ENCODE results near the gene ZNF407. TPM values are rescaled to one million over a fixed set of nuclear protein-coding genes. Genes with fewer than 3 reads are reported as not detected.

ZNF407 gene
- total RNA-seq, 1 donor from 2014 or later: 22.9 TPM

DNA sequence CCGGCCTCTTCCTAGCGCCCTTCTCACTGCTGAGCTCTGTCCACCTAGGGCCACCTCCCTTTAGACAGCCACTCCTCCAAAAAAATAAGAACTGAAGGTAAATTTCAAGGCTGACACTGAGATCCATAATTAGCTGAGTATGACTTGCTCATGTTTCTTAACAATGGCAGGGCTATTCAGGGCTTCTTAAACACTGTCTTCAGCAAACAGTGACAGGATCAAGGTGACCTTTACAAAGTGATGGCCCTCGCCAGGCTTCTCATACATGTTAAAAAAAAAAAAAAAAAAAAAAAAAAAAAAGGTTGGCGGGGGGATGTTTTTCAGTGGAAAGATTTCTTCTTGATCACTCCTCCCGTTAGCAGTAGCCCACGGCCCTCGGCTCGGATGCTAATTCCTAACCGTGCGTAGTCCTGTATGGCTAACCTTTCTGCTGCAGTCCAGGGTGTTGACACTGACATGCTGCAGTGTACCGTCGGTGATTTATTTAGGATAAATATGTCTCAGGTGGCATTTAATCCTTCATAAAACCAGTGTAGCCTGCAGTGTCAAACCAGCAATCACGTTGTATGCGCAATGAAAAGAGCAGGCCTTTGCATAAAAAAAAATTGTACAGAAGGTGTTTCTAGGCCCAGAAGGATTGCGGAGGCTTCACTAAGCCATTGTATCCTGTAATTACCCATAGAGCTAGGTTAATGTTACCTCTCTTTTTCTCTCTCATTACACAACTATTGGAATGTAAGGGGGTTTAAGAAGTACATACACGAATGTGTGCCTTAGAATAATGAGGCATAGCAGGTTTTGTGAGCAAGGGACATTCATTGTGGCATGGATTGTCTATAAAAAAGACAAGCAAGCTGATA, 468.6 kb downstream of the ZNF407 start:
- intact Hi-C loops (cut with DNase I): no loop called here
- ATAC-seq (no peak), DNase-seq (ENCODE audit: low spot score) (no peak)

DNA sequence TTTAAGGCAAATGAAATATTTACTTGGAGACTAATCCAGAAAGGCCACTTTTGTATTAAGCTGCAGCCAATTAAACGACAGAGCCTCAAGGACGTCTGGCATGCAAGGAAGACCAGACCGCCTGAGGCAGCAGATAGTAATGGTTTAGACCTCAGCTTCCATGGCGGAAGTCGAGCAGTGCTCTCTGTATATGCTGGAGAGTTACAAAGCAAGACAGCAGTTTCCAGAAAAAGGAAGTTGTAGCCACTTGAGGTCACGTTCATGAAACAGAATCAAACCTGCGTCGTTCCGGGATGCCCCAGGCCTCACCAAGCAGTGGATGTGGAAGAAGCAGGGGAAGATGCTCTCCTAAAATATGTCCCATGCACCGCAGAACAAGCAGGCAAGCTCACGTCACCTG, 469.3 kb downstream of the ZNF407 start:
- ATAC-seq: no peak
- intact Hi-C loops (cut with DNase I): no loop called here
- no peak for DNase-seq (ENCODE audit: low spot score)

- ATAC-seq (no peak), DNase-seq (ENCODE audit: low spot score) (no peak)
- intact Hi-C loops (cut with DNase I): no loop called here
Measured at GRCh38 chr18:75067996-75068645, 470.5 kb downstream of the ZNF407 start.

- DNase-seq (ENCODE audit: low spot score) (no peak), ATAC-seq (no peak)
- intact Hi-C loops (cut with DNase I): no loop called here
Measured at GRCh38 chr18:75068682-75069435, 471.2 kb downstream of the ZNF407 start.

- no peak for DNase-seq (ENCODE audit: low spot score)
- intact Hi-C loops (cut with DNase I): no loop called here
- no peak for ATAC-seq
Measured at GRCh38 chr18:75070235-75070624, 472.6 kb downstream of the ZNF407 start.

DNA sequence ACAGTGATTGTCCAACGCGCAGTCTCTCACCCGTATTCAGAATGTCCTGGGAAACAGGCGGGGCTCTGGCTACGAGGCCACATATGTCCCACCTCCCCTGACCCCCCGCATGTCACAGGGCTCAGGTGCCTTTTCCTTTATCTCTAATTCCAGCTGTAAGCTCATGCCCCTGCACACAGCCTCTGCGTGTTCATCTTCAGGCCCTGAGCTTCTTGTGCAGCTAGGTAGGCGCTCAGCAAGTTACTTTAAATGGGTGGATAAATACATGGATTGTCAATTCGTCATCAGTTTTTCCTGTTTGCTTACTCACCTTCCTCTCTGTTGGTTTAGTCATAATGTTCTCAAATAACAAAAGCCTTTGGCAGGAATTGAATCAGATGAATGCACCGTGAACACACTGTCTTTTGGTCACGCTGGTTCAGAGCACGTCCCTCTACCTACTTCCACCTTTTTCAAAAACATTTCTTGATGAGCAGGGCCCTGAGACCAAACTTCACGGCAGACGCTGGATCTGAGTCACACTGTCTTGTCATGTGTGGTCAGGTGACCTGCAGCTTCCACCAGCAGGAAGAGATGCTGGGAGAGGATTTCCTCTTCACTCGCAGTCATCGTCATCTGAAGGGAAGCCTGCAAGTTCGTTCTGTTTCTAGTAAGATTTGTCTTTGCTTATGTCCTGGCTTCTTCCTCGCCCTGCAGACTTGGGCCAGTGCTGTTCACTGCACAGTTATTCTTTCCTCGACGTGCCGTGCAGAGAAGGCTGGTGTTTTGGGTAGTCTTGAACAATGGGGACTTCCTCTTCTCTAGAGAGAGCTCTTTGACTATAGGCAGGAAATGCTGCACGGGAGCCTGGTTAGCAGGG, 473.2 kb downstream of the ZNF407 start:
- intact Hi-C loops (cut with DNase I): no loop called here
- ATAC-seq (peak; percentile 70), DNase-seq (ENCODE audit: low spot score) (no peak)

GRCh38 chr18:75071484-75071785, 473.8 kb downstream of the ZNF407 start:
- DNase-seq (ENCODE audit: low spot score) (no peak), ATAC-seq (no peak)
- intact Hi-C loops (cut with DNase I): no loop called here

GRCh38 chr18:75071866-75072671, 474.4 kb downstream of the ZNF407 start:
- intact Hi-C loops (cut with DNase I): no loop called here
- DNase-seq (ENCODE audit: low spot score) (no peak), ATAC-seq (no peak)

- intact Hi-C loops (cut with DNase I): no loop called here
- no peak for DNase-seq (ENCODE audit: low spot score)
- no peak for ATAC-seq
Measured at GRCh38 chr18:75072672-75073371, 475.2 kb downstream of the ZNF407 start.

GRCh38 chr18:75073654-75074053, 476.0 kb downstream of the ZNF407 start:
- DNase-seq (ENCODE audit: low spot score): no peak
- intact Hi-C loops (cut with DNase I): no loop called here
- ATAC-seq: no peak

- intact Hi-C loops (cut with DNase I): no loop called here
- DNase-seq (ENCODE audit: low spot score): no peak
- no peak for ATAC-seq
Measured at GRCh38 chr18:75074196-75075015, 476.7 kb downstream of the ZNF407 start.

GRCh38 chr18:75075016-75075305, 477.3 kb downstream of the ZNF407 start:
- no peak for DNase-seq (ENCODE audit: low spot score)
- ATAC-seq: no peak
- intact Hi-C loops (cut with DNase I): no loop called here

GRCh38 chr18:75075429-75075841, 477.8 kb downstream of the ZNF407 start:
- no peak for DNase-seq (ENCODE audit: low spot score)
- intact Hi-C loops (cut with DNase I): no loop called here
- ATAC-seq: no peak

GRCh38 chr18:75076286-75076685, 478.6 kb downstream of the ZNF407 start:
- DNase-seq (ENCODE audit: low spot score): no peak

GRCh38 chr18:75081486-75081885, 483.8 kb downstream of the ZNF407 start:
- no peak for ATAC-seq
- intact Hi-C loops (cut with DNase I): no loop called here
- no peak for DNase-seq (ENCODE audit: low spot score)

More at GRCh38 chr18:75076286-75076685, 478.6 kb downstream of the ZNF407 start:
- intact Hi-C loops (cut with DNase I): no loop called here
- no peak for ATAC-seq

DNA sequence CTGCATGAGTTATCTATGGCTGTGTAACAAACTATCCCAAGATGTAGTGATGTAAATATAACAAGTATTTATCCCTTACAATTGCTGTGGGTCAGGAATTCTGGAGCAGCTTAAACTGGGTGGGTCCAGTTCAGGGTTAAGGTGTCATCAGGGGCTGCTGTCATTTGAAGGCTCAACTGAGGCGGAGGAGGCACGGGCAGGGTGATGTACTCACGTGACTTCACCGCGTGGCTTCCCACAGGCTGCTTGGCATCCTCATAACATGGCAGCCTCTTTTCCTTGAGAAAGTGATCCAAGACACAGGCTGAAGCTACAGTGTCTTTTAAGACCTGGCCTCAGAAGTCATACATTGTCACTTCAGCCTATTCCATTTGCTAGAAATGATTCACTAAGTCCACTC, 485.5 kb downstream of the ZNF407 start:
- ATAC-seq: no peak
- intact Hi-C loops (cut with DNase I): no loop called here
- DNase-seq (ENCODE audit: low spot score): no peak

GRCh38 chr18:75083761-75084160, 486.1 kb downstream of the ZNF407 start:
- ATAC-seq: no peak
- intact Hi-C loops (cut with DNase I): no loop called here
- DNase-seq (ENCODE audit: low spot score): no peak
